K562 (cell line): ENCODE results near the gene SKIDA1. TPM values are rescaled to one million over a fixed set of nuclear protein-coding genes. Genes with fewer than 3 reads are reported as not detected.

Experiments
- ATAC-seq: fragments of 200-7000 bp; cut with Tn5 transposase; 3 replicates; pipeline ENCODE4 v1.9.1; 2020; ENCODE audit warnings: moderate library complexity
- BruUV-seq: library from RNA; stranded (reverse); fragments of 400-500 nt; replicated peaks from 2 replicates; lab custom pipeline; 2021; lab: Mats Ljungman, UMichigan
- CTCF ChIA-PET: fragments of 300-600 bp; formaldehyde crosslinking; extraction: SDS; loops from one replicate; lab custom pipeline; 2021; ENCODE audit warnings: low intra/inter-chr PET ratio; lab: Yijun Ruan, JAX
- POLR2A ChIA-PET: fragments of 300-600, 350-650 bp; sonication (Branson Sonifier 250); formaldehyde crosslinking; extraction: SDS; loops from one replicate; lab custom pipeline; 2021; ENCODE audit warnings: antibody characterized with exemption, inconsistent platforms; lab: Yijun Ruan, JAX
- DNase-seq, 4 experiments: peaks; one replicate each; pipeline versions ENCODE4 v3.0.0 to v3.0.0-alpha.2; 2011 to 2018; ENCODE audit warnings: low spot score in 3 of 4, mixed read lengths in 3 of 4; ENCODE audit errors: extremely low read depth in 1 of 4
- FAIRE-seq: peaks from 2 replicates; lab custom pipeline; 2011; peaks lifted over from hg19 to GRCh38; lab: Jason Lieb, UNC
- H2AFZ ChIP-seq: 2 replicates; pipeline ENCODE4 v1.6.0; 2011; ENCODE audit warnings: low read depth, low read length, control low read depth, inconsistent platforms
- H3K27ac ChIP-seq: fragments of 200-600 bp; 3 replicates; pipeline ENCODE4 v1.8.0; 2011; ENCODE audit warnings: low read depth, mild to moderate bottlenecking, control low read depth, inconsistent platforms, low read length, moderate library complexity, mixed read lengths; ENCODE audit errors: extremely low read depth
- H3K27me3 ChIP-seq, 2 experiments: fragments of 300-600 bp in 1 of 2; 2 replicates in 1 of 2; 3 replicates in 1 of 2; pipeline versions ENCODE4 v1.6.0 to v1.8.0; 2011; ENCODE audit warnings: inconsistent platforms in 2 of 2, low read length in 2 of 2, mild to moderate bottlenecking in 1 of 2, mixed read lengths in 1 of 2, moderate library complexity in 1 of 2; ENCODE audit not compliant: control insufficient read depth in 2 of 2, insufficient read depth in 2 of 2
- H3K36me3 ChIP-seq: fragments of 300-600 bp; 3 replicates; pipeline ENCODE4 v1.8.0; 2011; ENCODE audit warnings: mild to moderate bottlenecking, low read length, inconsistent platforms; ENCODE audit not compliant: control insufficient read depth, insufficient read depth
- H3K4me1 ChIP-seq, 2 experiments: fragments of 200-600 bp in 1 of 2; replicated peaks in 1 of 2; 2 replicates in 1 of 2; 3 replicates in 1 of 2; pipeline versions ENCODE4 v1.5.1 to v1.8.0; 2011; ENCODE audit warnings: inconsistent platforms in 2 of 2, low read length in 2 of 2, mild to moderate bottlenecking in 1 of 2, mixed read lengths in 1 of 2, moderate library complexity in 1 of 2; ENCODE audit not compliant: control insufficient read depth in 2 of 2, insufficient read depth in 2 of 2
- H3K4me2 ChIP-seq: 2 replicates; pipeline ENCODE4 v1.6.1; 2011; ENCODE audit warnings: low read length, control low read depth, inconsistent platforms, mixed read lengths; ENCODE audit not compliant: insufficient read depth
- H3K4me3 ChIP-seq: fragments of 200-600 bp; sonication (generic), shearing (Covaris generic); 2 replicates; pipeline ENCODE4 v1.5.1; 2016; ENCODE audit warnings: control low read depth, inconsistent platforms
- H3K79me2 ChIP-seq: fragments of 200-600 bp; 3 replicates; pipeline ENCODE4 v1.8.0; 2011; ENCODE audit warnings: low read length, inconsistent platforms; ENCODE audit not compliant: control insufficient read depth, insufficient read depth
- H3K9ac ChIP-seq, 2 experiments: 2 replicates each; pipeline versions ENCODE4 v1.6.0 to v1.6.1; 2011; ENCODE audit warnings: low read depth in 2 of 2, low read length in 2 of 2, control low read depth in 1 of 2, inconsistent platforms in 1 of 2, mild to moderate bottlenecking in 1 of 2, mixed read lengths in 1 of 2; ENCODE audit not compliant: insufficient read depth in 1 of 2
- H3K9me1 ChIP-seq: one replicate; pipeline ENCODE4 v1.6.0; 2011; ENCODE audit warnings: inconsistent platforms, mild to moderate bottlenecking, low read length, moderate library complexity; ENCODE audit not compliant: control insufficient read depth, insufficient read depth
- H3K9me3 ChIP-seq: replicated peaks from 2 replicates; pipeline ENCODE4 v1.5.1; 2011; ENCODE audit warnings: low read depth, low read length, inconsistent platforms; ENCODE audit not compliant: control insufficient read depth, insufficient read depth
- H4K20me1 ChIP-seq: replicated peaks from 2 replicates; pipeline ENCODE4 v1.6.1; 2011; ENCODE audit warnings: low read length, inconsistent platforms, mixed read lengths; ENCODE audit not compliant: control insufficient read depth, insufficient read depth
- IRF9 ChIP-seq: fragments of 450-650 bp; IDR thresholded peaks from 2 replicates; pipeline ENCODE4 v1.6.1; 2016; ENCODE audit warnings: missing biosample characterization, missing genetic modification characterization
- PBX2 ChIP-seq, 2 experiments: IDR thresholded peaks in 1 of 2; conservative IDR thresholded peaks in 1 of 2; 2 replicates each; pipeline ENCODE4 v1.6.1; 2016; ENCODE audit warnings: low read depth in 2 of 2, mild to moderate bottlenecking in 1 of 2, missing compliant biosample characterization in 1 of 2, missing genetic modification characterization in 1 of 2, moderate library complexity in 1 of 2
- ZNF232 ChIP-seq: sonication (generic); formaldehyde crosslinking; IDR thresholded peaks from 2 replicates; pipeline ENCODE4 v1.8.0; 2022; ENCODE audit warnings: mild to moderate bottlenecking, missing genetic modification reagents
- WGBS: fragments of 100-300 bp; shearing (Covaris generic); methylation state at CpG from one replicate; pipeline ENCODE4 v1.1.6; 2016; ENCODE audit warnings: low coverage, mixed read lengths; ENCODE audit not compliant: insufficient coverage; ENCODE audit errors: missing lambda C conversion rate; 5-methylcytosine and 5-hydroxymethylcytosine counted together
- in situ Hi-C: fragments of 300-500 bp; cut with MboI; formaldehyde crosslinking; loops from 4 replicates; pipeline ENCODE4 v1.15.0; 2018; ENCODE audit warnings: inconsistent platforms, mixed read lengths
- intact Hi-C: fragments of 100-400 bp; cut with micrococcal nuclease; formaldehyde crosslinking; loops from 2 replicates; pipeline ENCODE4 v1.14.2; 2022
- polyA plus RNA-seq, 8 experiments: library from polyadenylated mRNA; depleted of rRNA in 4 of 8; stranded (reverse) in 5 of 8; unstranded in 3 of 8; fragments of >200 nt; fragmentation: Nextera tagmentation in 2 of 8; fragmentation: Illumina TruSeq in 1 of 8; extraction: Ambion mirVana in 2 of 8; extraction: Trizol in 1 of 8; gene quantifications; 2 replicates each; pipeline versions ENCODE4 v1.2.1 to v1.2.3, GENCODE V29; 2011 to 2014; ENCODE audit warnings: inconsistent platforms in 1 of 8, missing spikeins in 1 of 8
- total RNA-seq, 7 experiments: library from RNA; depleted of rRNA in 6 of 7; stranded (reverse); fragments of >200 nt in 6 of 7; fragmentation: Illumina TruSeq in 2 of 7; extraction: Trizol in 2 of 7; gene quantifications; 2 replicates each; pipeline versions ENCODE4 v1.2.1 to v1.2.3, GENCODE V29; 2011 to 2021; ENCODE audit warnings: low replicate concordance in 1 of 7

SKIDA1 gene
- total and polyA plus RNA-seq, 9 of the 15 experiments (the other 6 are each of a cell fraction or from before 2014, with no cell fraction given): 0.05 to 1.1 (median 0.42) TPM

GRCh38 chr10:21490711-21491105, 34.8 kb downstream of the SKIDA1 start:
- no TSS peak for BruUV-seq
- 59% methylated on average over 2 of the region's 2 CpGs for WGBS
- Histone ChIP-seq H3K27me3 (no peaks in the 10 kb centered on the region), H3K4me1 (peaks cover 0 to 17% of the 10 kb centered on the region in 2 experiments; a peak in 2 of 5 replicates), H4K20me1 (no peaks in the 10 kb centered on the region), H2AFZ (no peak overlapping the region), H3K4me2 (no peak overlapping the region), H3K9me1 (no peaks in the 10 kb centered on the region), H3K36me3 (no peaks in the 10 kb centered on the region)
- intact Hi-C loops (loop anchor here (5.0 to 10.0 kb wide), 2 partner anchors 114 to 213 kb away; no protein-coding TSS in a partner anchor), in situ Hi-C loops (loop anchor here (25.0 kb wide), 1 partner anchor 447 kb away; no protein-coding TSS in a partner anchor)
- POLR2A ChIA-PET: interaction anchor here (0.9 to 1.0 kb wide), 2 partner anchors 234 to 241 kb away, joined by 3 read pairs; no protein-coding TSS in a partner anchor
- DNase-seq (no peak), ATAC-seq (no peak), FAIRE-seq (no peak)
- TF ChIP-seq IRF9 (tag) (no peak), ZNF232 (CRISPR knock-in tag) (no peak), PBX2 (CRISPR knock-in tag; IDR thresholded peaks at IDR 0.05; ENCODE audit: low read depth) (no peak), PBX2 (tag; conservative IDR thresholded peaks at IDR 0.05; ENCODE audit: low read depth) (no peak)
- TF ChIP-seq, all 486 proteins: peak for 0
- H3K9ac ChIP-seq: no peak overlapping the region
- H3K79me2 ChIP-seq: no peaks in the 10 kb centered on the region
- H3K4me3 ChIP-seq: no peak overlapping the region
- no peaks in the 10 kb centered on the region; the same call in 1 of the 2 replicates for H3K9me3 ChIP-seq
- CTCF ChIA-PET: no interaction called here
- H3K27ac ChIP-seq: no peak overlapping the region
